GM12874 (cell line): ENCODE results near the gene TYK2.

Experiments
- CTCF ChIP-seq: IDR thresholded peaks from 2 replicates; pipeline ENCODE4 v1.5.1; 2011; ENCODE audit warnings: low read depth, mild to moderate bottlenecking, control low read depth, low read length, moderate library complexity; ENCODE audit not compliant: insufficient read depth

TYK2 gene

GRCh38 chr19:10403137-10404021 is 23.0 kb upstream of the TYK2 start, which contains the start of gene CDC37:
Gene CDC37, minus strand, starts transcription at chr19:10403542. Its CDS starts 63 bp downstream, at chr19:10403479.
- no peak for TF ChIP-seq CTCF

GRCh38 chr19:10402441-10403038 is 22.2 kb upstream of the TYK2 start:
- no peak for TF ChIP-seq CTCF

- no peak for TF ChIP-seq CTCF
Observed at GRCh38 chr19:10399878-10400277, 19.5 kb upstream of the TYK2 start.

- TF ChIP-seq CTCF = no peak
Observed at GRCh38 chr19:10398819-10399218, 18.4 kb upstream of the TYK2 start.

GRCh38 chr19:10395917-10396316 is 15.5 kb upstream of the TYK2 start:
- no peak for TF ChIP-seq CTCF

- no peak for TF ChIP-seq CTCF
Observed at GRCh38 chr19:10395436-10395835, 15.1 kb upstream of the TYK2 start.

- no peak for TF ChIP-seq CTCF
Observed at GRCh38 chr19:10395003-10395402, 14.6 kb upstream of the TYK2 start.
